Ascending aorta (tissue), 2 donors: ENCODE results near the gene WWC1. TPM values are rescaled to one million over a fixed set of nuclear protein-coding genes. Genes with fewer than 3 reads are reported as not detected.

Experiments used
- DNase-seq, 2 donors: peaks; one replicate each; pipeline ENCODE4 v3.0.0-alpha.2; 2019; ENCODE audit warnings: low spot score in 2 of 2
- H3K27ac ChIP-seq, 2 donors: fragments of 200-600 bp; sonication (generic); one replicate each; pipeline ENCODE4 v1.5.1; 2016 to 2017; ENCODE audit warnings: mild to moderate bottlenecking in 1 of 2
- H3K27me3 ChIP-seq: fragments of 200-600 bp; sonication (generic); one replicate; pipeline ENCODE4 v1.5.1; 2017
- H3K36me3 ChIP-seq, 2 donors: fragments of 200-600 bp; sonication (generic); one replicate each; pipeline ENCODE4 v1.5.1; 2016
- H3K4me1 ChIP-seq, 2 donors: fragments of 200-600 bp; sonication (generic); one replicate each; pipeline ENCODE4 v1.5.1; 2016 to 2017; ENCODE audit warnings: mild to moderate bottlenecking in 1 of 2
- H3K4me3 ChIP-seq, 2 donors: fragments of 200-600 bp; sonication (generic); one replicate each; pipeline ENCODE4 v1.5.1; 2016 to 2017; ENCODE audit warnings: mild to moderate bottlenecking in 1 of 2
- H3K9me3 ChIP-seq, 2 donors: fragments of 200-600 bp; sonication (generic); one replicate each; pipeline ENCODE4 v1.5.1; 2016
- CTCF ChIP-seq, 3 experiments: fragments of 200-600 bp in 2 of 3; fragments of 450-650 bp in 1 of 3; sonication (generic) in 2 of 3; IDR thresholded peaks; one replicate each; pipeline ENCODE4 v1.5.1; 2016 to 2019; ENCODE audit warnings: antibody characterized with exemption in 3 of 3, mild to moderate bottlenecking in 1 of 3, moderate library complexity in 1 of 3
- intact Hi-C: fragments of 100-400 bp; cut with DNase I; formaldehyde crosslinking; loops from one replicate; pipeline ENCODE4 v1.15.1; 2023
- total RNA-seq: library from RNA; depleted of rRNA; stranded (reverse); fragments of >200 nt; gene quantifications from one replicate; pipeline ENCODE4 v1.1.0, GENCODE V29; 2016

WWC1 gene
- total RNA-seq, 1 donor from 2014 or later, result not detected

- Histone ChIP-seq H3K9me3 (no peaks in the 10 kb centered on the region), H3K4me3 (peak overlapping the region; percentile 5 to 54), H3K36me3 (no peaks in the 10 kb centered on the region), H3K27ac (no peak overlapping the region), H3K4me1 (peaks cover 0 to 5% of the 10 kb centered on the region in 2 donors), H3K27me3 (no peaks in the 10 kb centered on the region)
- peak; percentile 57 to 88 (median 80) for TF ChIP-seq CTCF (IDR thresholded peaks at IDR 0.05)
- intact Hi-C loops, result loop anchor here (5.0 kb wide), 1 partner anchor 218 kb away; the partner anchor contains the start of gene RARS1
- peak; percentile 33 to 87 for DNase-seq
Measured at GRCh38 chr5:168268949-168269936, 22.2 kb upstream of the WWC1 start.

GRCh38 chr5:168269937-168270330 is 21.5 kb upstream of the WWC1 start:
- no peak for TF ChIP-seq CTCF (IDR thresholded peaks at IDR 0.05)
- no peaks in the 10 kb centered on the region for H3K9me3 ChIP-seq
- no peaks in the 10 kb centered on the region for H3K27me3 ChIP-seq
- H3K36me3 ChIP-seq, result no peaks in the 10 kb centered on the region
- H3K4me3 ChIP-seq, result peak overlapping the region in 1 of 2 donors; percentile 54
- DNase-seq, result no peak
- H3K27ac ChIP-seq, result no peak overlapping the region
- intact Hi-C loops, result loop anchor here (5.0 kb wide), 1 partner anchor 217 kb away; the partner anchor contains the start of gene RARS1
- peaks cover 0 to 5% of the 10 kb centered on the region in 2 donors for H3K4me1 ChIP-seq

GRCh38 chr5:168270476-168270875 is 21.0 kb upstream of the WWC1 start:
- Histone ChIP-seq H3K4me3 (no peak overlapping the region), H3K27ac (no peak overlapping the region), H3K4me1 (peaks cover 0 to 5% of the 10 kb centered on the region in 2 donors), H3K36me3 (no peaks in the 10 kb centered on the region), H3K27me3 (no peaks in the 10 kb centered on the region), H3K9me3 (no peaks in the 10 kb centered on the region)
- intact Hi-C loops, result no loop called here
- DNase-seq, result no peak
- TF ChIP-seq CTCF (IDR thresholded peaks at IDR 0.05), result no peak

GRCh38 chr5:168273056-168273980 is 18.1 kb upstream of the WWC1 start:
- H3K36me3 ChIP-seq, result no peaks in the 10 kb centered on the region
- H3K27ac ChIP-seq, result no peak overlapping the region
- peaks cover 0 to 5% of the 10 kb centered on the region in 2 donors for H3K4me1 ChIP-seq
- H3K9me3 ChIP-seq, result no peaks in the 10 kb centered on the region
- H3K4me3 ChIP-seq, result no peak overlapping the region
- DNase-seq, result no peak
- H3K27me3 ChIP-seq, result no peaks in the 10 kb centered on the region
- intact Hi-C loops, result no loop called here
- no peak for TF ChIP-seq CTCF (IDR thresholded peaks at IDR 0.05)

GRCh38 chr5:168274406-168274805 is 17.0 kb upstream of the WWC1 start:
- H3K9me3 ChIP-seq, result no peaks in the 10 kb centered on the region
- H3K4me3 ChIP-seq, result no peak overlapping the region
- no peaks in the 10 kb centered on the region for H3K36me3 ChIP-seq
- peaks cover 0 to 5% of the 10 kb centered on the region in 2 donors for H3K4me1 ChIP-seq
- DNase-seq, result no peak
- no peaks in the 10 kb centered on the region for H3K27me3 ChIP-seq
- no peak overlapping the region for H3K27ac ChIP-seq
- TF ChIP-seq CTCF (IDR thresholded peaks at IDR 0.05), result no peak
- intact Hi-C loops, result no loop called here
